Ecto neural progenitor cell (in vitro differentiated cells): ENCODE measurements around the gene ZNF518B.
"Not testable (repeated sequence)": the region's sequence is repeated elsewhere in the genome, so short reads cannot be mapped to it uniquely, and the experiment has no call there.

ENCODE experiments used
- DNase-seq: peaks from one replicate; pipeline ENCODE4 v3.0.0-alpha.2; 2018; ENCODE audit warnings: low spot score

ZNF518B gene

GRCh38 chr4:10456260-10456594 is 999 bp downstream of the ZNF518B start:
- DNase-seq: no peak

GRCh38 chr4:10455133-10455532 is 2.1 kb downstream of the ZNF518B start:
- no peak for DNase-seq

DNA sequence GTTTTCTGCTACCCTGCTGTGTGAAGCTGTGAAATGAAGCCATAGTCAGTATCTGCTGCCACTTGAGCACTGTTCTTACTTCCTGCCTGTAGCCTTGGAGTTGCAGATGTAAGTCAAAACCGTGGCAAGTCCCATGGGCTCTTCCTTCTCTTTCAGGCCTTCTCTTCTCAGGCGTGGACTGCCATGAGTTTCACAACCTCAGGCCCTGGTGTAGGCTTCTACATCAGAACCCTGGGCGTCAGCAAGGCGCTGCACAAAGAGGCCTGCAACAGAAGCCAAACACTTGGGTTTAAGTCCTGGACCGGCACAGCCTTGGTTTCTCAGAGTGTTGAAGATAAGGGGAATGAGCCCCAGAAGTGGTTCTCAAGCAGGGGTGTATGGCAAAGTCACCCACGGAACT is 2.5 kb downstream of the ZNF518B start:
- DNase-seq: no peak

DNA sequence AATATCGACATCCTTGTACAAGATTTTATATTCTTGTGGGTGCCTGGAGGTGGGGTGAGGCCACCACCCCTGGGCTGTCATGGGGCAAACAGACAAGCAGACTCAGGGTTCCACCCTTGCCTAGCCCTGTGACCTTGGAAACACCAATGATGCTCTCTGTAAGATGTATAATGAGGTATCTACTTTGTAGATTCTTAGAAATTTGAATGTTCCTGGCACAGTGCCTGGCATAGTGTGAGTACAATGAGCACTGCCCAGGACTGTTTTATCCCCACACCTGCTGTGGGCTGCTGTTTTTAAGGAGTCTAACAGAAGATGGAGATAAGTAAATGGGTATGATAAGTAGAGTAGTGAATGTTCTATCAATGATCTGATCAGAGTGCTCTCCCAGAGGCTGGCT is 3.1 kb downstream of the ZNF518B start:
- DNase-seq: no peak

- no peak for DNase-seq
These were observed 8.2 kb downstream of the ZNF518B start for GRCh38 chr4:10448991-10449390.

GRCh38 chr4:10442976-10443375 is 14.2 kb downstream of the ZNF518B start:
- DNase-seq: no peak

DNA sequence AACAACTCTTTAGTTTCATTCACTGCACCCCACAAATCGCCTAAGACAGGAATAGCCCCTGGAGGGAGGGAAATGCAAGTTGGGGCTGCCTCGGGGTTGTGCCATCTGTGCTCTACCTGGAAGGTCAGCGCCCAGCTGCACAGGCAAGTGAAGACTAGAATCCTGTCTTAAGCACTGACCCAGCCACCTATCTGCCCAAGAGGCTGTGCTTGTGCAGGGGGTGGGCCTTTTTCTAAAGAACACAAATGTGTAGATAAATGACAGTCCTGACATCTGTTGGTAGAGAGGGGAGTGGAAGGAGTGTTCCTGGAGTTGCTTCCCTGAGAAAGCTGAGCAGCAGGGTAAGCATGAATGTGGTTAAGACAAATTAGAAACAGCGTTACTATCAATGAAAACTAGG is 15.7 kb downstream of the ZNF518B start:
- DNase-seq: no peak

DNA sequence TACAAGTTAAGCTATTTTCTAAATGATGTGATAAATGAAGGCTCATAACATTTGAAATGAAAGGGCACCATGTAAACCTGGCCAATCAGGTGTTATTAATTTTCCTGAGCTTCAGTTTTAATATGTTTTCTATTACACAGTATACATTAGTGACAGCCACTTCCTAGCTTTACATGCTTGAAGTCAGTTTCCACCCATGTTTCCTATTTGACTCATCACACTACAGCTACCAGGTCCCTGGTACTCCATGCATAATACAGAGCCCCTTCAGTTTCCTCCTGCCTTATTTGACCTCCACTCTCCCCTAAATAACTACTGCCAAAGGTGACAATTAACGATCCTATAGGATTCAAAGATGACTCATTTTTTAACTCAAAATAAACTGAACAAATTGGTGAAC is 18.3 kb downstream of the ZNF518B start:
- DNase-seq: no peak

DNA sequence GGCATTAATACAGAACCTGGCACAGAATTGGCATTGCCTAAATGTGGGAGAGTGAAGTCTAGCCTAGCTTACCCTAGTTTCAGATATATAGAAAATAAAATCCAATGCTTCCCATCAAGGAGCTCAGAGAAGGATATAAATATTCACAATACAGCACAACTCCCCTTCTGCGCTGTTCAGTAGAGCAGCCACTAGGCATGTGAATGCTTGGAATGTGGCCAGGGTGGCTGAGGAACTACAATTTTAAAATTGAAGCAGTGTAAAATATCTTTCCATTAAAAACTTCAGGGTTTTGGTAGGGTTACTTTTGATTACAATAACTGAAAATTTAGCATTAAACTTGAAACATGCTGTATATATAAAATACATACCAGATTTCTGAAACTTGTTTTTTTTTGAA is 19.5 kb downstream of the ZNF518B start:
- no peak for DNase-seq

DNA sequence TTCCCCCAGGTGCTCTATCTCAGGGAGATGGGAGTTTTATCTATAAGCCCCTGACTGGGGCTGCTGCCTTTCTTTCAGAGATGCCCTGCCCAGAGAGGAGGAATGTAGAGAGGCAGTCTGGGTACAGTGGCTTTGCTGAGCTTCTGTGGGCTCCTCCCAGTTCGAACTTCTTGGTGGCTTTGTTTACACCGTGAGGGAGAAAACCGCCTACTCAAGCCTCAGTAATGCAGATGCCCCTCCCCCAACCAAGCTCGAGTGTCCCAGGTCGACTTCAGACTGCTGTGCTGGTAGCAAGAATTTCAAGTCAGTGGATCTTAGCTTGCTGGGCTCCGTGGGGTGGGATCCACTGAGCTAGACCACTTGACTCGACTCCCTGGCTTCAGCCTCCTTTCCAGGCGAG is 29.5 kb downstream of the ZNF518B start:
- DNase-seq: not testable (repeated sequence)

GRCh38 chr4:10421344-10422055 is 35.7 kb downstream of the ZNF518B start:
- DNase-seq: no peak

DNA sequence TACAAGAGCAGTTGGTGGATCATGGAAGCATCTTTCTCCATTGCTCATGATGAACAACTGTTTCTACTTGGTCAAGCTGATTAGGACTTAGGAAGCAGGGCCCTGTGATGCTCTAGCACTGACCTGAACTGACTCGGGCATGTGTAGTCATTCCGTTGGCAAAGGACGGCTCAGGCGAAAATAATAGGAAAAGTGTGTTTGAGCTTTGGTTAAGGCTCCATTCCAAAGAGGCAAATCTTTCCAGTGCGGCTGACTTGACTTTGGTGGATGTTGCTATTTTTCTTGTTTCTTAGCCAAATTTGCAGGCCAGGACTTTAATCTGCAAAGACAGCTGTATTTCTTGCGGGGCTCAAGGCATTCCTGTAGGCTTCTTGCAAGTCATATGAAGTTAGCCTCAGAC is 39.5 kb downstream of the ZNF518B start:
- DNase-seq: no peak

- no peak for DNase-seq
These were observed 40.8 kb downstream of the ZNF518B start for GRCh38 chr4:10416441-10416840.

- no peak for DNase-seq
These were observed 44.0 kb downstream of the ZNF518B start for GRCh38 chr4:10413177-10413576.

DNA sequence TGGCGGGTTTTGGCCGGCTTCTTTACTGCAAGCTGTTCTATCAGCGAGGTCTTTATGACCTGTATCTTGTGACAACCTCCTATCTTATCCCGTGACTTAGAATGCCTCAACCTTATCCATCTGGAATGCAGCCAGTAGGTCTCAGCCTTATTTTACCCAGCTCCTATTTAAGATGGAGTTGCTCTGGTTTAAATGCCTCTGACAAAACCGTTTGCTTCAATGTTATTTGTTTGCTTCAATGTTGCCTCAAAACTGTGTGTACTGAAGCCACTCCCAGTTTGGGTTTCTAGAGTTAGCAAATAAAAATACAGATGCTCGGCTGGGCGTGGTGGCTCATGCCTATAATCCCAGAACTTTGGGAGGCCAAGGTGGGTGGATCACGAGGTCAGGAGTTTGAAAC is 51.6 kb downstream of the ZNF518B start:
- no peak for DNase-seq

DNA sequence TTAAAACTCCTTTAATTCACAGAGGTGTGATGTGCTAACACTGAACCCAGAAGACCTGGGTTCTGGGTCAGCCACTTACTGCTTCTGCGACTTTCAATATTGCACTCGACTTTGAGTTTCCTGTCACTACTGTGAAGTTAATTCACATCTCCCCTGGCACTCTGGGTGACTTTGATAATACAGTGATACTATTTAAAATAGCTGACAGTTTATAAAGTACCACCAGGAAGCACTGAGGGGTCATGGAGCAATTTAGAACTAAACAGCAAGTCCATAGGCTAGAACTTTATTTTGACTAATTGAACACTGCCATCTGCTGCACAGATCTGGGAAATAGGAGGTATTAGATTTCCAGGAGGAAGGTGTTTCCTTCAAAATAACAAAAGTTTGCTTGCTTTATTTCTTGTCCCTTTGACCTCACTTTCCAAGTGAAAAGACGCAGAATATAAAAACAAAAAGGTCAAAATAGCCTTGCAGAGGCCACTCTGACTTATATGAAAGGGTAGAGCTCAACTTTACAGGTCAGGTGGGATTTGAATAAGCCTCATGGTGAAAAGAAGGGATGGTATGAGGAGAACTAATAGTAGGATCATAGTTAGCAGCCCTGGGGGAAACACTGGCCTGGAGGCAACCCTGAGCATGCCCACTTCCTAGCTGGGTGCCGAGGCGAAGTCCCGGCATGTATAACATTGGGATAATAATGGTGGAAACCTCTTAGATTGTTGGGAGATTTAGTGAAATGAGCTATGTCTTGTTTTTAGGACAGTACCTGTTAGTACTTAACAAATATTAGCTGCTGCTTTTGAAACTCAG is 53.4 kb downstream of the ZNF518B start:
- no peak for DNase-seq

DNA sequence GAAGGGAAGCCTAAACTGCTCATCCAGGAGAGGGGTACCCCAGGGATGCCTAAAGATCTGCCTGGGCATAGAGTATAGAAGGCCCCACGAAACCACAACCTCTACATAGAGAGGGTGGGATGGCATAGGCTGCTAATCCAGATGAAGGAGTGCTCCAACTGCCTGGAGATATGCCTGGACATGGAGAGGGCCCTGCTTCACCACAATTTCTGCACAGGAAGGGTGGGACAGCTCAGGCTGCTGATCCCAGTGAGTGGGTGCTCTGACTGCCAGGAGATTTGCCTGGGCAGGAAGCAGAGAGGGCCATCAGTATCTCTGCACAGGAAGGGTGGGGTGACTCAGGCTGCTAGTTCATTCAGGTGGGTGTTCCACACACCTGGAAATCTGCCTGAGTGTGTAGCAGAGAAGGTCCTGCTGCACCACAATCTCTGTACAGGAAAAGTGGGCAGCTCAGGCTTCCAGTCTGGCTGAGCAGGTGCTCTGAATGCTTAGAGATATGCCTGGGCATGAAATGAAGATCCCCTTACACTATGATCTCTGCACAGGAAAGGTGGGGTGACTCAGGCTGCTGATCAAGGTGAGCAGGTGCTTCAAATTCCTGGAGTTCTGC is 61.1 kb downstream of the ZNF518B start:
- DNase-seq: no peak
